GM18526 (cell line): Measurements from ENCODE around the gene SMPD4.

Source experiments
- POLR2A ChIP-seq: IDR thresholded peaks from 3 replicates; pipeline ENCODE4 v1.6.1; 2011; ENCODE audit not compliant: insufficient read length; ENCODE audit errors: extremely low read depth

SMPD4 gene

DNA sequence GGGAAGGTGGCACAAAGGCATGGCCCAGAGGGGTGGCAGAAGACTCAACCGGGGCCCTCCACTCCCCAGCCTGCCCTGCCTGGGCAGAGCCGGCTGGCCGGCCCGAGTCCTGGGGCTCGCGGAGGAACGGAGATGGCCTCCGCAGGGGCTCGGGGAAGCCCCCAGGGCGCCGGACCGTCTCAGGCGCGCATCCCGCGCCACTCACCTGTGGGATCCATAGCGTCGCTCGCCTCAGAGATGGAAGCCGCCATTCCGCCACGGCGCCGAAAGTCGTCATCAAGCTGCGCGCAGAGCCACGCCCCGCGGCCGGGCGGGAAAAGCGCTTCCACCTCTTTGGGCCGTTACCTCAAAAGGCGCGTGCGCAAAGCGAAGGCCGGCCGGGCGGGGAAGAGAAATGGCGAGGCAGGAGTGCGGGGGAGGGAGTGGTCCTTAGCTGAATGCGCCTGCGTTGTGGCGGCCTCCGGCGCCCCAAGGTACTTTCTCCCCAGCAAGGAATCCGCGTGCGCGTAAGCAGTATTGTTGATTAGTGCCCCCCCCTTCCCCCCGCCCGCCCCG is at the start of gene SMPD4:
Gene SMPD4 (minus strand): TSS at position 278 of the 555 bp plus-strand sequence. CDS start 5,010 bp downstream, outside the sequence.
- TF ChIP-seq POLR2A: peak; percentile 60

GRCh38 chr2:130198343-130198742 is 16.9 kb upstream of the SMPD4 start, which contains the start of gene TUBA3E:
Gene TUBA3E, minus strand, starts transcription at chr2:130198439. Its CDS starts 79 bp downstream, at chr2:130198360.
- TF ChIP-seq POLR2A: no peak

DNA sequence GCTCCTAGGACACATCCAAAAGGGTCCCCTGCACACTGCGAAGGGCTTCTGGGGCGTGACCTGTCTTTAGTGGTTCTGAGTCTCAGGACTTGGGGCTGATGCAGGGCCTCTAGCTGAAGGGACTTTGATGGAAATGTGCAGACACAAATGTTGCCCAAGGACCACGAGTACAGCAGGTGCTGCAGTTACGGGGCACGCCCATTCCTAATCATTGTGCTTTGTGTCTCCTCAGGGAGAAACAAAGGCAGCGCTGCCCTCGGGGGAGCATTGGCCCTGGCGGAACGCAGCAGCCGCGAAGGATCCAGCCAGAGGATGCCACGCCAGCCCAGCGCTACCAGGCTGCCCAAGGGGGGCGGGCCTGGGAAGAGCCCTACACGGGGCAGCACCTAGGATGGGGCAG is 8.8 kb upstream of the SMPD4 start:
- TF ChIP-seq POLR2A: no peak

- TF ChIP-seq POLR2A: no peak
Measured at GRCh38 chr2:130187268-130187667, 5.9 kb upstream of the SMPD4 start.

- TF ChIP-seq POLR2A: no peak
Measured at GRCh38 chr2:130186391-130186790, 5.0 kb upstream of the SMPD4 start.

DNA sequence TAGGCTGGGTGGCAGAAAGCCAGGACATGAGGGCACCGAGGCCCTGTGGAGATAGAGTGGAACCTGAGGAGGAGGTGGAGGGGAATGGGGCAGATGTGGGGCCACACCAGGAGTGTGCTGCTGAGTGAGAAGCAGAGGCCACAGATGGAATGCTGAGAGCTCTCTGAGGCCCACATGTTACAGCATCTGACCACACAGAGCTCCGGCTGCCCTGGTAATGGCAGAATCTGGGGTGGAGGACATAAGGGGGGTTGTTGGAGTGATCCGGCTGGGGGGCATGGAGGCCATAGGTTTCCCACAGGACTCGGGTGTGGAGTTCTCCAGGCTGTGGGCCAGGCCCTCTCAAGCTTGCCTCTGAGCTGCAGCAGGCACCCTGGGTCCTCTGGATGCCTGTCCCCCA is 4.5 kb upstream of the SMPD4 start:
- no peak for TF ChIP-seq POLR2A

GRCh38 chr2:130185436-130185835 is 4.0 kb upstream of the SMPD4 start:
- TF ChIP-seq POLR2A: no peak

- no peak for TF ChIP-seq POLR2A
Measured at GRCh38 chr2:130183512-130184373, 2.3 kb upstream of the SMPD4 start.

- TF ChIP-seq POLR2A: peak; percentile 54
Measured at GRCh38 chr2:130181880-130182682, 679 bp upstream of the SMPD4 start, which contains the start of gene MZT2B. Gene MZT2B, plus strand, starts transcription at chr2:130182262. Its CDS starts 21 bp downstream, at chr2:130182283.

GRCh38 chr2:130169896-130170295 is 11.5 kb downstream of the SMPD4 start:
- TF ChIP-seq POLR2A: no peak

DNA sequence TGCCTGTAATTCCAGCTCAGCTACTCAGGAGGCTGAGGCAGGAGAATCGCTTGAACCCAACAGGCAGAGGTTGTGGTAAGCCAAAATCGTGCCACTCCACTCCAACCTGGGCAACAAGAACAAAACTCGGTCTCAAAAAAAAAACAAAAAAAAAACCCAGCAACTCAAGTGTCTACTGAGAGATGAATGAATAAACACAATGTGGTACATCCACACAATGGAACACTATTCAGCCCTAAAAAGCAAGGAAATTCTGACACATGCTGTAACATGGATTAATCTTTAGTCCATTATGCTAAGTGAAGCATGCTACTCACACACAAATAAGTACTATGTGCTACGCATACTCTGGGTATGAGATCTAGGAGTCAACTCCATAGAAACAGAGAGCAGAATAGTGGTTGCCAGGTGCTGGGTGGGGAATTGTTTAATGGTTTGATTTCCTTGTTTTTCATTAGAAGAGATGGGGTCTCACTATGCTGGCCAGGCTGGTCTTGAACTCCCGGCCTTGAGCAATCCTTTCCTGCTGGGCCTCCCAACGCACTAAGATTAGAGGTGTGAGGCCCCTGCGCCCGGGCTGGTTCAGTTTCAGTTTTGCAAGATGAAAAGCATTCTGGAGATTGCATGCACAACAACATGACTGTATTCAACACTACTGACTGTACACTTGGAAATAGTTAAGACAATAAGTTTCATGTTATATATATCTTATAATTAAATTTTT is 15.9 kb downstream of the SMPD4 start:
- TF ChIP-seq POLR2A: no peak

- no peak for TF ChIP-seq POLR2A
Measured at GRCh38 chr2:130162968-130163367, 18.4 kb downstream of the SMPD4 start.

DNA sequence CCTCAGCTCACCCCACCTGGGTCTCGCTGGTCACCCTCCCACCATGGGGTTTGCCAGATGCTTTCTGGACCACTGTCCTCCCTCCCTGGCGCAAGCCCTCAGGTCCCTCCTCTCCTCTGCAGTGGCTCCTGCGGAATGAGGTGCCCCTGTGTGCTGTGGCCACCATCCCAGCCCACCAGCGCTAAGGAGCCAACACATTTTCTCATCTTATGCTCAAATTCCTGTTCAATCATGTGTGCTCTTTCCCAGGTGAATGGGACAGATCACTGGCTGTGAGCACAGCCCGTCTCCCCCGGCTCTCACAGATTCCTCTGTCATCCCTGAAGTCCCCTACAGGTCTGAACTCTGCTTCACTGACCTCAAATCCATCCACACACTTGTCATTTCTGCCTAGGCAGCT is 21.3 kb downstream of the SMPD4 start:
- no peak for TF ChIP-seq POLR2A

GRCh38 chr2:130158631-130159030 is 22.8 kb downstream of the SMPD4 start:
- TF ChIP-seq POLR2A: no peak

DNA sequence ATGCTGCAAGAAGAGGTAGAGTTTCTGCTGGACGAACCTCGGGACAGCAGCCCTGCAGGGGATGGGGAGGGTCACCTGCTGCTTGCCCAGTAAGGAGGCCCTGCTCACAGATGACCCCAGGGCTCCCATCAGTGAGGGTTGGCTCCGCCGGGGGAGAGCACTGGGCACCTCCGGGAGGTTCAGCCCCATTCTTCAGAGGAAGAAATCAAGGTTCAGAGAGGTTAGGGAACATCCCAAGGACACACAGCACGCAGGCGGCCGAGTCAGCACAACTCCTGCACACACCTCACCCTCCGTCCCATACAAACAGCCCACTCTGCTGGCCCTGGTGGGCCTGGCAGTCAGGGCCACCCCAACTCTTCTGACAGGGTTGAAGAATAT is 24.8 kb downstream of the SMPD4 start:
- TF ChIP-seq POLR2A: no peak
